B cell (primary cell): Measurements from ENCODE around the gene PACSIN3. TPM values are rescaled to one million over a fixed set of nuclear protein-coding genes. Genes with fewer than 3 reads are reported as not detected.

Experiments used
- ATAC-seq: fragments of 200-7000 bp; cut with Tn5 transposase; one replicate; pipeline ENCODE4 v1.10.0; 2021; ENCODE audit warnings: low read depth, mild to moderate bottlenecking, moderate number of reproducible peaks, moderate library complexity
- CTCF ChIA-PET: fragments of 350-600 bp; sonication (Branson Sonifier 250); formaldehyde crosslinking; loops from one replicate; lab custom pipeline; 2021; ENCODE audit warnings: antibody characterized with exemption, inconsistent platforms; lab: Charles Lee
- POLR2A ChIA-PET: fragments of 350-600 bp; sonication (Branson Sonifier 250); formaldehyde crosslinking; loops from one replicate; lab custom pipeline; 2021; ENCODE audit warnings: antibody characterized with exemption; lab: Charles Lee
- DNase-seq: peaks from one replicate; pipeline ENCODE4 v3.0.0; 2013
- H2AFZ ChIP-seq: 2 replicates; pipeline ENCODE4 v1.6.1; 2012; ENCODE audit warnings: mild to moderate bottlenecking, low read depth, low read length; ENCODE audit not compliant: insufficient read depth, poor library complexity, severe bottlenecking
- H3K27ac ChIP-seq, 2 donors: 1 replicate in 1 of 2; 2 replicates in 1 of 2; pipeline ENCODE4 v1.5.1; 2012 to 2013; ENCODE audit warnings: low read length in 2 of 2, mild to moderate bottlenecking in 2 of 2, moderate library complexity in 1 of 2
- H3K27me3 ChIP-seq, 4 experiments: fragments of 200-600 bp in 1 of 4; sonication (generic) in 1 of 4; replicated peaks in 1 of 4; 1 replicate in 2 of 4; 2 replicates in 2 of 4; pipeline versions ENCODE4 v1.6.1 to v1.7.0; 2013 to 2016; ENCODE audit warnings: low read length in 3 of 4, mild to moderate bottlenecking in 2 of 4, mixed read lengths in 1 of 4, moderate library complexity in 1 of 4; ENCODE audit not compliant: insufficient read depth in 4 of 4, control insufficient read depth in 3 of 4; ENCODE audit errors: control extremely low read depth in 1 of 4
- H3K36me3 ChIP-seq, 2 experiments: replicated peaks in 1 of 2; 1 replicate in 1 of 2; 2 replicates in 1 of 2; pipeline versions ENCODE4 v1.6.1 to v1.7.1; 2013; ENCODE audit warnings: low read length in 1 of 2; ENCODE audit not compliant: insufficient read depth in 2 of 2, control insufficient read depth in 1 of 2; ENCODE audit errors: control extremely low read depth in 1 of 2, extremely low read depth in 1 of 2
- H3K4me1 ChIP-seq, 2 donors: fragments of 200-600 bp in 1 of 2; sonication (generic) in 1 of 2; 1 replicate in 1 of 2; 2 replicates in 1 of 2; pipeline versions ENCODE4 v1.5.1 to v1.6.1; 2013 to 2017; ENCODE audit warnings: low read length in 2 of 2; ENCODE audit not compliant: control insufficient read depth in 2 of 2, insufficient read depth in 2 of 2
- H3K4me2 ChIP-seq: replicated peaks from 2 replicates; pipeline ENCODE3; 2012; ENCODE audit warnings: mild to moderate bottlenecking, low read depth, low read length; ENCODE audit not compliant: poor library complexity, severe bottlenecking
- H3K4me3 ChIP-seq, 5 experiments: fragments of 200-600 bp in 1 of 5; sonication (generic) in 1 of 5; 1 replicate in 3 of 5; 2 replicates in 2 of 5; pipeline versions ENCODE4 v1.5.1 to v1.7.0; 2011 to 2016; ENCODE audit warnings: low read length in 4 of 5, mild to moderate bottlenecking in 4 of 5, low read depth in 2 of 5, control low read depth in 1 of 5, moderate library complexity in 1 of 5; ENCODE audit not compliant: insufficient read depth in 1 of 5; ENCODE audit errors: control extremely low read depth in 1 of 5, extremely low read depth in 1 of 5
- H3K79me2 ChIP-seq: fragments of 200-600 bp; sonication (generic); one replicate; pipeline ENCODE4 v1.6.0; 2016; ENCODE audit warnings: low read length; ENCODE audit not compliant: control insufficient read depth, insufficient read depth
- H3K9ac ChIP-seq: fragments of 200-600 bp; sonication (generic); 2 replicates; pipeline ENCODE4 v1.6.1; 2017; ENCODE audit warnings: mild to moderate bottlenecking, low read length, moderate library complexity
- H3K9me3 ChIP-seq, 3 donors: one replicate each; pipeline versions ENCODE4 v1.6.1 to v1.7.1; 2013; ENCODE audit warnings: low read length in 2 of 3; ENCODE audit not compliant: control insufficient read depth in 2 of 3, insufficient read depth in 1 of 3; ENCODE audit errors: control extremely low read depth in 1 of 3
- H4K20me1 ChIP-seq: 2 replicates; pipeline ENCODE4 v1.6.0; 2012; ENCODE audit warnings: mild to moderate bottlenecking, low read length; ENCODE audit not compliant: insufficient read depth, control insufficient read depth, poor library complexity, severe bottlenecking
- H3K27ac Mint-ChIP-seq: one replicate; pipeline ENCODE4 v1.8.0; 2021; ENCODE audit warnings: mixed read lengths
- H3K27me3 Mint-ChIP-seq: one replicate; pipeline ENCODE4 v1.8.0; 2021; ENCODE audit warnings: mixed read lengths
- H3K4me1 Mint-ChIP-seq: one replicate; pipeline ENCODE4 v1.8.0; 2021; ENCODE audit warnings: mixed read lengths
- H3K4me3 Mint-ChIP-seq: one replicate; pipeline ENCODE4 v1.8.0; 2021; ENCODE audit warnings: mixed read lengths
- H3K9me3 Mint-ChIP-seq: one replicate; pipeline ENCODE4 v1.8.0; 2022; ENCODE audit warnings: mixed read lengths; ENCODE audit not compliant: insufficient read depth
- CTCF ChIP-seq: fragments of 200-600 bp; IDR thresholded peaks from one replicate; pipeline ENCODE4 v1.8.0; 2022; ENCODE audit warnings: antibody characterized with exemption, mild to moderate bottlenecking
- EZH2 ChIP-seq: IDR thresholded peaks from 2 replicates; pipeline ENCODE4 v1.6.1; 2012; ENCODE audit warnings: borderline replicate concordance, low read depth, mild to moderate bottlenecking, moderate library complexity, low read length; ENCODE audit not compliant: insufficient read depth, poor library complexity, severe bottlenecking
- WGBS: methylation state at CpG from one replicate; pipeline ENCODE4 v1.1.5; 2013; ENCODE audit warnings: missing lambda C conversion rate; ENCODE audit not compliant: insufficient coverage; 5-methylcytosine and 5-hydroxymethylcytosine counted together
- intact Hi-C: fragments of 100-400 bp; cut with micrococcal nuclease; formaldehyde crosslinking; loops from one replicate; pipeline ENCODE4 v1.10.0; 2022
- polyA plus RNA-seq: library from polyadenylated mRNA; depleted of rRNA; stranded (reverse); fragments of >200 nt; gene quantifications from 2 replicates; pipeline ENCODE4 v1.2.3, GENCODE V29; 2012
- total RNA-seq, 2 donors: library from RNA; stranded (reverse); fragments of 120-200 nt in 1 of 2; gene quantifications; 1 replicate in 1 of 2; 2 replicates in 1 of 2; pipeline versions ENCODE4 v1.2.3 to v1.2.4, GENCODE V29; 2013 to 2022

PACSIN3 gene
- total and polyA plus RNA-seq, 2 donors (not counting 1 experiment from before 2014, with no cell fraction given): 2.1 TPM; not detected in 1

- WGBS: under 1% methylated on average over 13 of the region's 15 CpGs
- H3K9me3 Mint-ChIP-seq: no peaks in the 10 kb centered on the region
- intact Hi-C loops: loop anchor here (1.0 kb wide), 1 partner anchor 33 kb away; the partner anchor contains the start of gene ACP2
- TF ChIP-seq CTCF (no peak), EZH2 (no peak)
- H3K79me2 ChIP-seq: peaks cover 30% of the 10 kb centered on the region
- H3K4me1 ChIP-seq: peaks cover 14 to 31% of the 10 kb centered on the region in 2 donors
- peak overlapping the region; percentile 73 for H3K9ac ChIP-seq
- no peaks in the 10 kb centered on the region for H3K27me3 Mint-ChIP-seq
- peaks cover 2 to 6% of the 10 kb centered on the region in 2 experiments for H3K36me3 ChIP-seq
- ATAC-seq (no peak), DNase-seq (no peak)
- H4K20me1 ChIP-seq: no peaks in the 10 kb centered on the region
- CTCF ChIA-PET: interaction anchor here (0.6 to 3.7 kb wide), 10 partner anchors 13 to 279 kb away, joined by 3 to 37 read pairs (median 6); partner anchors contain the start of genes ACP2, ARFGAP2, CSTPP1 and NR1H3
- peak overlapping the region; percentile 80 for H3K4me2 ChIP-seq
- H3K27me3 ChIP-seq: no peaks in the 10 kb centered on the region
- H3K4me1 Mint-ChIP-seq: peaks cover 30% of the 10 kb centered on the region
- peak overlapping the region; percentile 98 for H3K27ac Mint-ChIP-seq
- peak overlapping the region; percentile 68 to 89 for H3K27ac ChIP-seq
- peak overlapping the region; percentile 83 for H2AFZ ChIP-seq
- H3K4me3 ChIP-seq: peak overlapping the region; percentile 71 to 92 (median 77)
- H3K4me3 Mint-ChIP-seq: peak overlapping the region; percentile 98
- POLR2A ChIA-PET: interaction anchor here (0.5 to 2.6 kb wide), 15 partner anchors 19 to 785 kb away, joined by 3 to 29 read pairs (median 5); partner anchors contain the start of genes ACP2, ARFGAP2, MADD and NUP160
- no peaks in the 10 kb centered on the region for H3K9me3 ChIP-seq
These were observed 29.2 kb upstream of the PACSIN3 start for GRCh38 chr11:47215366-47215910.
